ENCODE data around the gene GCNA. TPM values are rescaled to one million over a fixed set of nuclear protein-coding genes. Genes with fewer than 3 reads are reported as not detected.

GCNA gene
- total RNA-seq, 2 donors from 2014 or later: 0.48 to 3.0 TPM

GRCh38 chrX:71653344-71653743 is 75.1 kb downstream of the GCNA start:
- no peaks in the 10 kb centered on the region for H3K9me3 ChIP-seq

GRCh38 chrX:71657267-71657666 is 79.0 kb downstream of the GCNA start:
- no peak overlapping the region for H3K4me3 ChIP-seq
- H3K9me3 ChIP-seq: no peaks in the 10 kb centered on the region
- H3K4me1 ChIP-seq: no peaks in the 10 kb centered on the region
- H3K27me3 ChIP-seq: no peaks in the 10 kb centered on the region
- no peak for TF ChIP-seq CTCF (IDR thresholded peaks at IDR 0.05)
- no peaks in the 10 kb centered on the region for H3K36me3 ChIP-seq
- DNase-seq (ENCODE audit: low spot score): no peak
- no peak overlapping the region for H3K27ac ChIP-seq

More at GRCh38 chrX:71653344-71653743, 75.1 kb downstream of the GCNA start:
- H3K27me3 ChIP-seq: no peaks in the 10 kb centered on the region
- no peak overlapping the region for H3K4me3 ChIP-seq
- TF ChIP-seq CTCF (IDR thresholded peaks at IDR 0.05): no peak
- no peak for DNase-seq (ENCODE audit: low spot score)
- H3K36me3 ChIP-seq: no peaks in the 10 kb centered on the region
- H3K4me1 ChIP-seq: no peaks in the 10 kb centered on the region
- H3K27ac ChIP-seq: no peak overlapping the region

- no peak overlapping the region for H3K27ac ChIP-seq
- TF ChIP-seq CTCF (IDR thresholded peaks at IDR 0.05): no peak
Observed at GRCh38 chrX:71659342-71659741, 81.1 kb downstream of the GCNA start.

GRCh38 chrX:71659959-71660358 is 81.7 kb downstream of the GCNA start:
- Histone ChIP-seq H3K4me3 (no peak overlapping the region), H3K27ac (no peak overlapping the region), H3K27me3 (no peaks in the 10 kb centered on the region), H3K9me3 (no peaks in the 10 kb centered on the region), H3K36me3 (no peaks in the 10 kb centered on the region), H3K4me1 (no peaks in the 10 kb centered on the region)
- no peak for TF ChIP-seq CTCF (IDR thresholded peaks at IDR 0.05)
- no peak for DNase-seq (ENCODE audit: low spot score)

More at GRCh38 chrX:71659342-71659741, 81.1 kb downstream of the GCNA start:
- no peaks in the 10 kb centered on the region for H3K4me1 ChIP-seq
- no peak overlapping the region for H3K4me3 ChIP-seq
- no peaks in the 10 kb centered on the region for H3K36me3 ChIP-seq
- H3K27me3 ChIP-seq: no peaks in the 10 kb centered on the region
- DNase-seq (ENCODE audit: low spot score): no peak
- H3K9me3 ChIP-seq: no peaks in the 10 kb centered on the region

- DNase-seq (ENCODE audit: low spot score): no peak
- no peak overlapping the region for H3K4me3 ChIP-seq
- H3K4me1 ChIP-seq: no peaks in the 10 kb centered on the region
- H3K36me3 ChIP-seq: no peaks in the 10 kb centered on the region
- H3K27me3 ChIP-seq: no peaks in the 10 kb centered on the region
- TF ChIP-seq CTCF (IDR thresholded peaks at IDR 0.05): no peak
- no peak overlapping the region for H3K27ac ChIP-seq
- no peaks in the 10 kb centered on the region for H3K9me3 ChIP-seq
Observed at GRCh38 chrX:71660562-71661416, 82.6 kb downstream of the GCNA start.

Measured in right atrium auricular region (tissue), 2 donors.